HG02884 (cell line): ENCODE measurements around the gene SMYD3.
A peak's percentile ranks its signal among the peaks of the same experiment; 100 is the strongest.

Source experiments
- ATAC-seq: cut with Tn5 transposase; IDR thresholded peaks from one replicate; pipeline ENCODE4 v1.9.1; 2021; ENCODE audit warnings: mild to moderate bottlenecking, moderate library complexity; ENCODE audit not compliant: unreplicated experiment

Gene SMYD3

GRCh38 chr1:246187834-246188372 is 319.2 kb downstream of the SMYD3 start:
- ATAC-seq, result no peak

GRCh38 chr1:246184503-246184902 is 322.6 kb downstream of the SMYD3 start:
- ATAC-seq, result no peak

DNA sequence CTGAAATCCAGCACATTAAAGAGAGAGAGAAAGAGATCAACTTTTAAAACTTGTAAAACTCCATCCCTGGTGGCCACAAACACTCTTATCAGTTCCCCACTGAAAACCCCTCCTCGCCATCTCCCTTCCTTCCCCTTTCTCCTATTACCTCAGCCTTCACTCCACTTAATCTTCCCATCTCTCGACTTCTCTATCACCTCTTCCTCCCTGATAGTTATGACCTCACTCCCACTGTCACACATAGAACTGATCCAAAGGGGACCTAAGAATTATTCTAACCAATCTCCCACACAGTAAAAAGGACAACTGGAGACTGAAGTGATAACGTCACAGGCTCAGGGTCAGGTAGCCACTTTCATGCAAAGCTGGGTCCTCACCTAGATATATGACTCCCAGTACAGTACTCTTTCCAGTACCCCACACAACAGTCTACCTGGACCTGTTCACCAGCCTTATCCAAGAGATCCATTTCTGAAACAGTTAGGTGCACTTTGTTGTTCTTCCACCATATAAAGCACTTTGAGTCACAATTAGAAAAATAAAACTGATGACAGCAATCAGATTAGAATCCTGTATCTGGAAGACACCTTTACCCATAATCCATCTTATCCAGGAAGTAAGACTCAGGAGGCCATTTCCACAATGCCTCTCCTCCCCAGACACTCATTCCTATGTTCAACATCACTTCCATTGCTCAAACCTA is 324.8 kb downstream of the SMYD3 start:
- ATAC-seq, result no peak

- ATAC-seq, result no peak
These were observed 325.8 kb downstream of the SMYD3 start for GRCh38 chr1:246181241-246181640.

DNA sequence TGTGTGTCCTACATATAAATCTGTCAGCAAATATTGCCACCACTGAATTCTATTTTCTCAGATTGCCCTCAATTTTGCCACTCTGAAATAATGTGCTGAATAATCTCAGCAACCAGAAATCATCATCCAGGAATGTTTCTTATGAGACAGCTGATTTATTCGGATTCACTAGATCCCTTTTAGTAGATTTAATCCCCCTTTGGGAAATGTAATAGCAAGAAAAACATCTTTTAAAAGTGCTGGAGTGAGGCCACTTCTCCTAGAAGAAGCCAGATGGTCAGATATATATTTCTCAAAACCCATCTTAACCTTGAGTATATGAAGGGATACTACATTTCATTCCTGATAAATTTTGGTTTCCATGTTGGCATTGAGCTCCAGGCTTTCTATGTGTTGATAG is 327.7 kb downstream of the SMYD3 start:
- ATAC-seq, result no peak

GRCh38 chr1:246178717-246179311 is 328.3 kb downstream of the SMYD3 start:
- no peak for ATAC-seq

DNA sequence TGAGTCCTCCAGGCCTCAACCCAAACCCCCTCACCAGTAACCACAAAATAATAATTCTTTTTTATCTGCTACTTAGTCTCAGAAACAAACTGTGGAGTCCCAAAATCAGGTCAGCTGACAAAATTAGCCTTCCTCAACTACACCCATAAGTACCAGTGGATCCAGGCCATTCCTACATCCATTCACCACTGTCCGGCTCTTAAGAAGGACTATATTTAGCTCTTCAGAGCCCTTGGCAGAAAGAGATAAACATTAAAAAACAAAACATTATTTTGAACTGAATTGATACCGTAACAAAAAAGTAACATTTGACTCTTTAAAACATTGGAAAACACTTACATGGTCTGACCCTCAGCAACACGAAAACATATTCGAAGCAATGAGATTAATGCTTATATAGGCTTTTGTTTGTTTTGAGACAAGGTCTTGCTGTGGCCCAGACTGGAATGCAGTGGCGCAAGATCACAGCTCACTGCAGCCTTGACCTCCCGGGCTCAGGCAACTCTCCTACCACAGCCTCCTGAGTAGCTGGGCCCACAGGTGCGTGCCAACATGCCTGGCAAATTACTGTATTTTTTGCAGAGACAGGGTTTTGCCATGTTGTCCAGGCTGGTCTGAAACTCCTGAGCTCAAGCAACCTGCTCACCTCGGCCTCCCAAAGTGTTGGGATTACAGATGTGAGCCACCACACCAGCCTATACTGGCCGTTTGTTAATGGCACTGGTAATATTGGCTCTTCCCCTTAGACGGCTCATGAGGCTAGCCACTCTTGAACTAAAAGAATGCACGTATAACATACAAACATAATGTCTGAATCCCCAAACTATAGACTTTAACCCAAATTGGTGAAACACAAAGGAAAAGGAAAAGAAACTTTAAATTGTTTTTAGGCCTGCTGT is 330.7 kb downstream of the SMYD3 start:
- ATAC-seq, result no peak

- ATAC-seq, result peak; percentile 93
These were observed 336.4 kb downstream of the SMYD3 start for GRCh38 chr1:246170574-246171261.

DNA sequence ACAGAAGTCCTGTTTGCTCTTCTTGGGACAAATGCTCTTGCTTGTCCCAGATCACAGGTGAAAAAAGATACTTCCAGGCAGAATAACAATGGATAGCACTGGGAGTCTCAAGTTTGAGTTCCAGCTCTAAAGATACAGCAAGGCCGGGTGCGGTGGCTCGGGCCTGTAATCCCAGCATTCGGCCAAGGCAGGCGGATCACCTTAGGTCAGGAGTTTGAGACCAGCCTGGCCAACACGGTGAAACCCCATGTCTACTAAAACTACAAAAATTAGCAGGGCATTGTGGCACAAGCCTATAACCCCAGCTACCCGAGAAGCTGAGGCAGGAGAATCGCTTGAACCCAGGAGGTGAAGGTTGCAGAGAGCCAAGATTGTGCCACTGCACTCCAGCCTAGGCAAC is 337.6 kb downstream of the SMYD3 start:
- no peak for ATAC-seq

GRCh38 chr1:246169019-246169418 is 338.1 kb downstream of the SMYD3 start:
- no peak for ATAC-seq

GRCh38 chr1:246166841-246167240 is 340.2 kb downstream of the SMYD3 start:
- no peak for ATAC-seq

DNA sequence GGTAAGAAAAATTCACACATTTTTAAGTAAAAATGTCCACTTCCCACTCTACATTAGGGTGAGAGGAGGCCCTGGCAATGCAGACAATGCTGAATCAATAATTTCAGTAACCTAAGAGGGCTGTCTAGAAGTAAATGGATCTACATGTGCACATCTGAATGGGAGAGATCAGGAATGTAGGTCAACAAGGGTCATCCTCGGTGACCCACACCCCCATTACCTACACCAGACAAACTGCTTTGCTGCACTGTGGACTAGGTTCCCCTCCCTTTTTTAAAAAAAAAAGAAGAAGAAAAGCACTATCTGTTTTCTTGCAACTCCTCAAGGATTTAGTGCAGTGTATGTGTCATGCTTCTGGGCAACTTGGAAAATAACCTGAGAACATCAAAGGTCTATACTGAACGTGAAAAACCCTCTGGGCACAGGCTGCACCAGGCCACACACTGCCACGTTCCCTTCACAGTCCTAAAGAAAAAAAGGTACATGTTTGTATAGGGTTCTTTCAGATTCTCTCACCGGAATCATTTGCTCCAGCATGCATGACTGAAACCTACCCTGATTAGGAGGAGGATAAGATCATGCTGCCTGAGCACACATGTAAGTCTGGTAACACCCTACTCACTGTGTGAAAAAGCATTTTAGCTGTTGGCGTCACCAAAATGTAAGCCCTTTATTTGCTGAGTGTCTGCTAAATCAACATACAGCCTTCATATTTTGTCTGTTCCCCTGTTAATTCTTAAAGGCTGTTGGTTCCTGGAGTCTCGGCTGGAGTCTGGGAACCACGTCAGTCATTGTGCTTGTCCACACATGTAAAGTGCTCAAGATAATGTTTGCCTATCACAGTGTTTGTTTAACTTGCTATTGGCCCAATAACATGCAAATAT is 341.0 kb downstream of the SMYD3 start:
- no peak for ATAC-seq

GRCh38 chr1:246164764-246165163 is 342.3 kb downstream of the SMYD3 start:
- ATAC-seq, result no peak

- ATAC-seq, result no peak
These were observed 344.5 kb downstream of the SMYD3 start for GRCh38 chr1:246162560-246162959.

DNA sequence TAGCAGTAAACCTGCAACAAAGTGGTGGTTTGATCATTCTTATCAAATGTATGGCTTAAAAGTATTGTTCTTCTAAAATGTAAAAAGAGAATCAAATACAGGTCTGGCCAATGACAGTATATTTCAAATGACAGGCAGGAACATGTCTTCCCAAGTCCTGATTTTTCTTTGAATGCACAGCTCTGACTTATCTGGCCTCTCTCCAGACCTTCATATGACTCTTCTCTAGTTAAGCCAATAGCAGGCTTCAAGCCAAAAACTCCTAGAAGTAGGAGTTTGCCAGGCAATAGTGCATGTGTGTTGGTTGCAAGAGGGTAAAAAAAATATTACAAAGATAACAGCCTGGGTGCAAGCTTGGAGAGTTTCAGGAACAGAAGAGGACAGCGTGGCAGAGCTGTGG is 345.5 kb downstream of the SMYD3 start:
- no peak for ATAC-seq

DNA sequence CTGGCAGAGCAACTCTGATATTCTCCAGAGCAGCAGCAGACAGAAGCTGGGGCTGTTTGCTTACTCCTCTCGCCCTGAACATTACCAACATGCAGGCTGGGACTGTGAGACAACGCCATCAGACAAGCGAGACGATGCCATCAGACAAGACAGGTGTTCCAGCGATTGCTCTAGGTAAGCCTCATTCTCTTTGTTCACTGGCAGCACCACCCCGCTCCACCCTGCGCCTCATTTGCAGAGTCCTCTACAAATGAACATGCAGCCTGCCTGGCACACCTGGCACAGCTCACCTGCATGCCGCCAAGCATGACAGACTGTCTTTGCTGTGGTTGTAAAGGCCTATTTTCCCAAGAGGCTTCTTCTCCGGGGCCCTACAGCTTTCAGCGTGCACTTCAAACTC is 346.2 kb downstream of the SMYD3 start:
- no peak for ATAC-seq

DNA sequence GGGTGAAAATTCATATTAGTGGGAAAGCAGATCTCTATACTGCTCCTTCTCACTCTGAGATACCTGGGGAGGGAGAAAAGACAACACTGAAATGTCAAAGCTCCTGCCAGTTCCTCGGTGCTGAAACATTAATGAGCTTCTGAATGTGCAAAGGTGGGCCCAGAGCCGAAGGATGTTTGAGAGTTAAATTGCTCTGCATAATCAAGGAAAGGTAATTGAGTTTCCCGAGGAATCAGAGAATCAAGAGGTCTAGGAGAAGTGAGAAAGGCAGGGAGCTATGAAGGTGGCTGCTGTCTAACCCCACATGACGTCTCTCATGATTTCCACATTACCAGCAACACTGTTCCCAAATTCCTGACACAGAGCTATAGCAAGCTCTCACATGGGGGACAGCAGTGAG is 346.7 kb downstream of the SMYD3 start:
- ATAC-seq, result no peak

DNA sequence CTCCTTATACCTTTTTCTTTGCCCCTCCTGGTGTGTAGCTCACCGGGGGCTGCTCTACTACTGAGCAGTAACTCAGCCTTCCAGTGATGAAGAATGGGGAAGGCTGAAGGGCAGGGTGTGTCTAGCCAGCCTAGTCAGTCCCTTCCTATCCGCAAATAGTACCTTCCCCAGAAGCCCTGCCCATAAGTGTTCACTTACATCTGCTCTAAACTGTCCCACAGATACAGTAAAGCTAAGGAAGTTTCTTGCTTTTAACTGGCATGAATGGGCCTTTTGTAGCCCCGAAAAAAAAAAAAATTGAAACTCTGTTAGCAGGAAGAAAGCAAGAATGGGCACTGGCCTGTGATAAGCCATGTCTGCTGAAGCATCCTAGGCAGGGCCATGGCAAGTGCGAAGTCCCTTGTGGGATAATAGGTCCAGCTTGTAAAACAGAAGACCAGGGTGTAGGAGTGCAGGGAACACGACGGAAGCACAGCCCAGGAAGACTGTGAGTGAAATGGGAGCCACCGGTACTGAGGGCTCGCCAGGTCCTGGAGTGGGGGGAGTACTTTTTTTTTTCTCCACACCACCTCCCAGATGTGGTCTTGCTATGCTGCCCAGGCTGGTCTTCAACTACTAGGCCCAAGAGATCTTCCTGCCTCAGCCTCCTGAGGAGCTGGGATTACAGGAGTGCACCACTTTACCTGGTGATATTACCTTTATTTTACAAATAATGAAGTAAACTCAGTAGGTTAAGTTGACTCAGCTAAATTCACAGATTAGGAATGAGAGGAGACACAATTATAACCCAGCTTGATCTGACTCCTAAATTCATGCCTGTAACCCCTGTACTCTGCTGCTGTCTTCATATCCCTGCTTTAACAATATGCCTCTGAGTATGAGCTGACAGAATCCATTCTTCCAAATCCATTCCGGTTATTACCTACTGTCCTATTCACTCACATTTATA is 347.5 kb downstream of the SMYD3 start:
- no peak for ATAC-seq

GRCh38 chr1:246158131-246158530 is 348.9 kb downstream of the SMYD3 start:
- ATAC-seq, result no peak
